HepG2 (cell line): ENCODE data around the gene GOLPH3. TPM values are rescaled to one million over a fixed set of nuclear protein-coding genes. Genes with fewer than 3 reads are reported as not detected.

Experiments
- ATAC-seq: fragments of 200-7000 bp; cut with Tn5 transposase; 3 replicates; pipeline ENCODE4 v1.9.1; 2020; ENCODE audit warnings: mild to moderate bottlenecking, moderate library complexity
- BruUV-seq: library from RNA; stranded (reverse); fragments of 400-500 nt; replicated peaks from 2 replicates; lab custom pipeline; 2021; lab: Mats Ljungman, UMichigan
- CTCF ChIA-PET: fragments of 300-600 bp; formaldehyde crosslinking; extraction: SDS; loops from one replicate; lab custom pipeline; 2021; ENCODE audit warnings: low total read pairs, inconsistent platforms, low intra/inter-chr PET ratio; lab: Yijun Ruan, JAX
- POLR2A ChIA-PET: fragments of 350-600 bp; sonication (Branson Sonifier 250); formaldehyde crosslinking; loops from one replicate; lab custom pipeline; 2020; ENCODE audit warnings: antibody characterized with exemption, inconsistent platforms; lab: Yijun Ruan, JAX
- DNase-seq: peaks from one replicate; pipeline ENCODE4 v3.0.0-alpha.2; 2015; ENCODE audit warnings: low spot score
- FAIRE-seq: peaks from 3 replicates; lab custom pipeline; 2011; peaks lifted over from hg19 to GRCh38; lab: Jason Lieb, UNC
- H2AFZ ChIP-seq: one replicate; pipeline ENCODE4 v1.6.1; 2011; ENCODE audit warnings: low read length, inconsistent platforms
- H3K27ac ChIP-seq: fragments of 300-600 bp; 3 replicates; pipeline ENCODE4 v1.8.0; 2011; ENCODE audit warnings: mixed run types, mild to moderate bottlenecking, mixed read lengths, low read length, inconsistent platforms; ENCODE audit not compliant: insufficient read depth; ENCODE audit errors: extremely low read length
- H3K27me3 ChIP-seq, 2 experiments: fragments of 200-600 bp in 1 of 2; 2 replicates in 1 of 2; 3 replicates in 1 of 2; pipeline versions ENCODE4 v1.6.0 to v1.8.0; 2011; ENCODE audit warnings: low read length in 2 of 2, mild to moderate bottlenecking in 2 of 2, moderate library complexity in 2 of 2, inconsistent platforms in 1 of 2; ENCODE audit not compliant: insufficient read depth in 2 of 2, control insufficient read depth in 1 of 2
- H3K36me3 ChIP-seq, 2 experiments: fragments of 200-600 bp in 1 of 2; replicated peaks in 1 of 2; 2 replicates in 1 of 2; 3 replicates in 1 of 2; pipeline versions ENCODE4 v1.5.1 to v1.8.0; 2011; ENCODE audit warnings: low read length in 2 of 2, inconsistent platforms in 1 of 2; ENCODE audit not compliant: insufficient read depth in 2 of 2, control insufficient read depth in 1 of 2
- H3K4me1 ChIP-seq: 2 replicates; pipeline ENCODE4 v1.5.1; 2012; ENCODE audit warnings: low read length, inconsistent platforms; ENCODE audit not compliant: insufficient read depth
- H3K4me2 ChIP-seq: 2 replicates; pipeline ENCODE4 v1.6.0; 2011; ENCODE audit warnings: low read depth, low read length, inconsistent platforms
- H3K4me3 ChIP-seq, 3 experiments: fragments of 200-600 bp in 1 of 3; sonication (generic), shearing (Covaris generic) in 1 of 3; replicated peaks in 1 of 3; 2 replicates each; pipeline ENCODE4 v1.5.1; 2011 to 2016; ENCODE audit warnings: low read length in 3 of 3, inconsistent platforms in 2 of 3, low read depth in 2 of 3, mild to moderate bottlenecking in 2 of 3, control low read depth in 1 of 3, mixed read lengths in 1 of 3; ENCODE audit not compliant: insufficient read depth in 1 of 3
- H3K79me2 ChIP-seq: one replicate; pipeline ENCODE4 v1.6.1; 2011; ENCODE audit warnings: low read length, inconsistent platforms; ENCODE audit not compliant: insufficient read depth
- H3K9ac ChIP-seq: 2 replicates; pipeline ENCODE4 v1.6.0; 2011; ENCODE audit warnings: mild to moderate bottlenecking, low read depth, low read length, inconsistent platforms; ENCODE audit not compliant: insufficient read depth
- H3K9me3 ChIP-seq: 2 replicates; pipeline ENCODE4 v1.5.1; 2012; ENCODE audit warnings: mild to moderate bottlenecking, low read length
- H4K20me1 ChIP-seq: 2 replicates; pipeline ENCODE4 v1.6.0; 2011; ENCODE audit warnings: inconsistent platforms, mild to moderate bottlenecking, low read length, moderate library complexity; ENCODE audit not compliant: insufficient read depth
- ARID2 ChIP-seq: sonication (generic); formaldehyde crosslinking; IDR thresholded peaks from 2 replicates; pipeline ENCODE4 v1.8.1; 2022; ENCODE audit warnings: mild to moderate bottlenecking, missing genetic modification reagents, borderline replicate concordance
- BRCA1 ChIP-seq: sonication (generic); formaldehyde crosslinking; IDR thresholded peaks from 2 replicates; pipeline ENCODE4 v1.4.0; 2020; ENCODE audit warnings: missing genetic modification reagents
- CEBPB ChIP-seq: IDR thresholded peaks from 2 replicates; pipeline ENCODE4 v1.6.1; 2011; ENCODE audit warnings: low read depth, low read length, improper control_type of control experiment, borderline replicate concordance
- CHD4 ChIP-seq: fragments of 200-600 bp; sonication (generic); IDR thresholded peaks from 2 replicates; pipeline ENCODE4 v1.7.0; 2017; ENCODE audit warnings: mild to moderate bottlenecking, low read length, borderline replicate concordance
- FOXP1 ChIP-seq, 2 experiments: fragments of 450-650 bp in 1 of 2; IDR thresholded peaks; 2 replicates each; pipeline ENCODE4 v1.6.1; 2017 to 2018; ENCODE audit warnings: antibody characterized with exemption in 1 of 2
- HOXA5 ChIP-seq: sonication (generic); formaldehyde crosslinking; IDR thresholded peaks from 2 replicates; pipeline ENCODE4 v1.4.0; 2020; ENCODE audit warnings: missing genetic modification reagents
- KLF15 ChIP-seq: sonication (generic); formaldehyde crosslinking; IDR thresholded peaks from 2 replicates; pipeline ENCODE4 v1.8.1; 2023; ENCODE audit warnings: borderline replicate concordance, mild to moderate bottlenecking, inconsistent platforms, missing genetic modification reagents, mixed read lengths
- KLF9 ChIP-seq: IDR thresholded peaks from 2 replicates; pipeline ENCODE4 v1.6.1; 2016; ENCODE audit warnings: low read depth
- KMT2B ChIP-seq: IDR thresholded peaks from 2 replicates; pipeline ENCODE4 v1.6.1; 2016; ENCODE audit warnings: missing genetic modification reagents, missing compliant biosample characterization
- RBAK ChIP-seq: sonication (generic); formaldehyde crosslinking; IDR thresholded peaks from 2 replicates; pipeline ENCODE4 v1.5.1; 2020; ENCODE audit warnings: mild to moderate bottlenecking, missing genetic modification reagents
- ZMYM3 ChIP-seq: sonication (generic); formaldehyde crosslinking; IDR thresholded peaks from 2 replicates; pipeline ENCODE4 v1.5.1; 2020; ENCODE audit warnings: mild to moderate bottlenecking, missing genetic modification reagents
- ZNF44 ChIP-seq: sonication (generic); formaldehyde crosslinking; IDR thresholded peaks from 2 replicates; pipeline ENCODE4 v1.5.1; 2020; ENCODE audit warnings: mild to moderate bottlenecking, missing genetic modification reagents
- ZNF546 ChIP-seq: sonication (generic); formaldehyde crosslinking; conservative IDR thresholded peaks from 2 replicates; pipeline ENCODE4 v1.8.1; 2023; ENCODE audit warnings: mild to moderate bottlenecking, missing genetic modification reagents
- ZNF547 ChIP-seq: sonication (generic); formaldehyde crosslinking; IDR thresholded peaks from 2 replicates; pipeline ENCODE4 v1.5.1; 2020; ENCODE audit warnings: mild to moderate bottlenecking, missing genetic modification reagents
- ZNF552 ChIP-seq: sonication (generic); formaldehyde crosslinking; IDR thresholded peaks from 2 replicates; pipeline ENCODE4 v1.9.0; 2022; ENCODE audit warnings: missing genetic modification reagents, mild to moderate bottlenecking, borderline replicate concordance
- ZNF605 ChIP-seq: sonication (generic); formaldehyde crosslinking; IDR thresholded peaks from 2 replicates; pipeline ENCODE4 v1.8.0; 2022; ENCODE audit warnings: mild to moderate bottlenecking, missing genetic modification reagents
- ZNF772 ChIP-seq: sonication (generic); formaldehyde crosslinking; IDR thresholded peaks from 2 replicates; pipeline ENCODE4 v1.5.0; 2020; ENCODE audit warnings: mild to moderate bottlenecking, missing genetic modification reagents
- ZNF792 ChIP-seq: IDR thresholded peaks from 2 replicates; pipeline ENCODE4 v1.6.1; 2016
- ZNF879 ChIP-seq: sonication (generic); formaldehyde crosslinking; IDR thresholded peaks from 2 replicates; pipeline ENCODE4 v1.8.1; 2023; ENCODE audit warnings: missing genetic modification reagents
- WGBS: methylation state at CpG from one replicate; pipeline ENCODE4 v1.1.6; 2017; ENCODE audit warnings: low lambda C conversion rate; 5-methylcytosine and 5-hydroxymethylcytosine counted together
- in situ Hi-C: cut with HindIII; loops from 2 replicates; pipeline ENCODE4 v1.10.0; 2017; ENCODE audit warnings: low pct_unique_long_range_greater_than_20kb; ENCODE audit not compliant: extremely low pct_ligation_motif_present
- intact Hi-C: fragments of 100-400 bp; cut with micrococcal nuclease; formaldehyde crosslinking; loops from one replicate; pipeline ENCODE4 v1.10.0; 2022; ENCODE audit not compliant: unreplicated experiment
- polyA plus RNA-seq, 8 experiments: library from polyadenylated mRNA; depleted of rRNA in 3 of 8; stranded (reverse) in 7 of 8; unstranded in 1 of 8; fragments of >200 nt; fragmentation: Illumina TruSeq in 4 of 8; extraction: Trizol in 4 of 8; gene quantifications; 2 replicates each; pipeline versions ENCODE4 v1.2.1 to v1.2.3, GENCODE V29; 2011 to 2016; ENCODE audit warnings: low read depth in 4 of 8, missing spikeins in 1 of 8, mixed read lengths in 1 of 8; ENCODE audit not compliant: insufficient read depth in 1 of 8
- total RNA-seq, 5 experiments: library from RNA; depleted of rRNA; stranded (reverse); fragments of >200 nt; fragmentation: Illumina TruSeq; extraction: Trizol; gene quantifications; 2 replicates each; pipeline ENCODE4 v1.2.3, GENCODE V29; 2016; ENCODE audit warnings: low read depth in 1 of 5
- TF ChIP-seq, protein P1 (sequence below): sonication (generic); formaldehyde crosslinking; IDR thresholded peaks from 2 replicates; pipeline ENCODE4 v1.4.0; 2020; ENCODE audit warnings: missing genetic modification reagents
- TF ChIP-seq, protein P2 (sequence below): IDR thresholded peaks from 2 replicates; pipeline ENCODE4 v1.6.1; 2016; ENCODE audit warnings: missing biosample characterization, missing genetic modification reagents, low read depth
- TF ChIP-seq, protein P3 (sequence below): conservative IDR thresholded peaks from 2 replicates; pipeline ENCODE4 v1.6.1; 2018; ENCODE audit warnings: missing genetic modification reagents

The GOLPH3 gene
- total and polyA plus RNA-seq, 2 of the 13 experiments (the other 11 are each of a cell fraction or from before 2014, with no cell fraction given) = 59.5 to 84.5 TPM

DNA sequence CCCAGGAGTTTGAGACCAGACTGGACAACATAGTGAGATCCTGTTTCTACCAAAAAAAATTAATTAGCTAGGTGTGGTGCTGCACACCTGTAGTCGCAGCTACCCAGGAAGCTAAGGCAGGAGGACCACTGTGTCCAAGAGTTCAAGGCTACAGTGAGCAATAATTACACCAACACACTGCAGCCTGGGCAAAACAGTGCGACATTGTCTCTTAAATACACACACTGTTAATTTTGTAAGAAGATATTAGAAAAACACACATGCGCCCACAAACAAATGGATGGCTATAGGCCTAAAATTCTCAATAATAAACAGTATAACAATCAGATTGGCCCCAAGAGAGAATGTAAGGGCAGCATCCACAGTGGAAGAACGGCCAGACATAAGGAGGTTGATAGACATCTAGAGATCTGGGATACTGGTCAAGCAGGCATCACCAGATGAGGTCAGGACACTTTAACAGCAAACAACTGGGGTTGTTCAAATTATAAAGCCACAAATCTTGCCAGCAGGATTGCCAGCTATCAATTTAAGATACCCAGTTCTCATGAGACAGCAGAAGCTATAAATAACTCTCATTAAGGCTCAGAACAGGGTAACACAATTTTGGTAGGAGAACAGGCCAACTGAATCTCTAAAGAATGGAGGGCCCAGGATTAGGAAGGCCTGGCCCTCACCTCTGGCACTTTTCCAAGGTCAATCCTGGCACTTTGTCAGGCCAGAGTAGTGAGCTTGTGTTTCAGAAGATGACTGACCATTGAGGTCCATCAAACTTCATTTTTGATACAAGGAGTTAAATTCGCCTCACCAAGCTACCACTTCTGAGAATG, 29.5 kb downstream of the GOLPH3 start:
- Histone ChIP-seq H3K36me3 (peaks cover 1 to 23% of the 10 kb centered on the region in 2 experiments; a peak in 2 of 5 replicates), H3K4me2 (no peak overlapping the region), H4K20me1 (peaks cover 62% of the 10 kb centered on the region), H3K9me3 (no peaks in the 10 kb centered on the region), H3K4me1 (peaks cover 58% of the 10 kb centered on the region), H3K9ac (no peak overlapping the region; the same call in 1 of the 2 replicates), H3K79me2 (peaks cover 73% of the 10 kb centered on the region), H3K27ac (peak overlapping the region; percentile 30), H3K27me3 (no peaks in the 10 kb centered on the region), H3K4me3 (no peak overlapping the region), H2AFZ (no peak overlapping the region)
- ATAC-seq = peak; percentile 56
- 89% methylated on average over 5 of the region's 5 CpGs for WGBS
- in situ Hi-C loops (no loop called here), intact Hi-C loops (no loop called here)
- ChIA-PET CTCF (no interaction called here), POLR2A (interaction anchor here (1.2 kb wide), 1 partner anchor 30 kb away, joined by 3 read pairs; the partner anchor contains the start of gene GOLPH3)
- peak; percentile 55 for DNase-seq
- no peak for FAIRE-seq
- BruUV-seq = no TSS peak
- TF ChIP-seq CHD4 = 0 out of 2 replicates have a peak, but pooled peaks have one; percentile 40
- TF ChIP-seq RBAK = no peak
- no peak for TF ChIP-seq KMT2B
- no peak for TF ChIP-seq ZNF792 (CRISPR knock-in tag)
- TF ChIP-seq KLF9 (CRISPR knock-in tag) = no peak
- TF ChIP-seq ZNF772 (CRISPR knock-in tag) = no peak
- TF ChIP-seq ZNF546 (CRISPR knock-in tag) = no peak
- TF ChIP-seq, protein P1, sequence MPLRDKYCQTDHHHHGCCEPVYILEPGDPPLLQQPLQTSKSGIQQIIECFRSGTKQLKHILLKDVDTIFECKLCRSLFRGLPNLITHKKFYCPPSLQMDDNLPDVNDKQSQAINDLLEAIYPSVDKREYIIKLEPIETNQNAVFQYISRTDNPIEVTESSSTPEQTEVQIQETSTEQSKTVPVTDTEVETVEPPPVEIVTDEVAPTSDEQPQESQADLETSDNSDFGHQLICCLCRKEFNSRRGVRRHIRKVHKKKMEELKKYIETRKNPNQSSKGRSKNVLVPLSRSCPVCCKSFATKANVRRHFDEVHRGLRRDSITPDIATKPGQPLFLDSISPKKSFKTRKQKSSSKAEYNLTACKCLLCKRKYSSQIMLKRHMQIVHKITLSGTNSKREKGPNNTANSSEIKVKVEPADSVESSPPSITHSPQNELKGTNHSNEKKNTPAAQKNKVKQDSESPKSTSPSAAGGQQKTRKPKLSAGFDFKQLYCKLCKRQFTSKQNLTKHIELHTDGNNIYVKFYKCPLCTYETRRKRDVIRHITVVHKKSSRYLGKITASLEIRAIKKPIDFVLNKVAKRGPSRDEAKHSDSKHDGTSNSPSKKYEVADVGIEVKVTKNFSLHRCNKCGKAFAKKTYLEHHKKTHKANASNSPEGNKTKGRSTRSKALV (CRISPR knock-in tag) = no peak
- no peak for TF ChIP-seq ZNF44 (CRISPR knock-in tag)
- no peak for TF ChIP-seq FOXP1 (IDR thresholded peaks at IDR 0.05)
- TF ChIP-seq FOXP1 (CRISPR knock-in tag; IDR thresholded peaks at IDR 0.05) = peak; percentile 14; the same call in 1 of the 2 replicates
- TF ChIP-seq KLF15 = no peak
- no peak for TF ChIP-seq ZNF547 (CRISPR knock-in tag)
- peak; percentile 52; the same call in 1 of the 2 replicates for TF ChIP-seq ZMYM3 (CRISPR knock-in tag)
- no peak for TF ChIP-seq ARID2
- no peak for TF ChIP-seq CEBPB
- TF ChIP-seq, protein P2, sequence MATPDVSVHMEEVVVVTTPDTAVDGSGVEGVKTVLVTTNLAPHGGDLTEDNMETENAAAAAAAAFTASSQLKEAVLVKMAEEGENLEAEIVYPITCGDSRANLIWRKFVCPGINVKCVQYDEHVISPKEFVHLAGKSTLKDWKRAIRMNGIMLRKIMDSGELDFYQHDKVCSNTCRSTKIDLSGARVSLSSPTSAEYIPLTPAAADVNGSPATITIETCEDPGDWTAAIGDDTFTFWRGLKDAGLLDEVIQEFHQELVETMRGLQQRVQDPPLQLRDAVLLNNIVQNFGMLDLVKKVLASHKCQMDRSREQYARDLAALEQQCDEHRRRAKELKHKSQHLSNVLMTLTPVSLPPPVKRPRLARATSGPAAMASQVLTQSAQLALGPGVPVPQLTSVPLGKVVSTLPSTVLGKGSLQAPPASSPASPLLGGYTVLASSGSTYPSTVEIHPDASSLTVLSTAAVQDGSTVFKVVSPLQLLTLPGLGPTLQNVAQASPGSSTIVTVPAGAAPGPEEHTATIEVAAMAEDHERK = no peak
- no peak for TF ChIP-seq ZNF605 (CRISPR knock-in tag)
- no peak for TF ChIP-seq BRCA1
- no peak for TF ChIP-seq ZNF879 (CRISPR knock-in tag)
- TF ChIP-seq, protein P3, sequence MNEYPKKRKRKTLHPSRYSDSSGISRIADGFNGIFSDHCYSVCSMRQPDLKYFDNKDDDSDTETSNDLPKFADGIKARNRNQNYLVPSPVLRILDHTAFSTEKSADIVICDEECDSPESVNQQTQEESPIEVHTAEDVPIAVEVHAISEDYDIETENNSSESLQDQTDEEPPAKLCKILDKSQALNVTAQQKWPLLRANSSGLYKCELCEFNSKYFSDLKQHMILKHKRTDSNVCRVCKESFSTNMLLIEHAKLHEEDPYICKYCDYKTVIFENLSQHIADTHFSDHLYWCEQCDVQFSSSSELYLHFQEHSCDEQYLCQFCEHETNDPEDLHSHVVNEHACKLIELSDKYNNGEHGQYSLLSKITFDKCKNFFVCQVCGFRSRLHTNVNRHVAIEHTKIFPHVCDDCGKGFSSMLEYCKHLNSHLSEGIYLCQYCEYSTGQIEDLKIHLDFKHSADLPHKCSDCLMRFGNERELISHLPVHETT (CRISPR knock-in tag) = no peak
- no peak for TF ChIP-seq HOXA5 (CRISPR knock-in tag)
- TF ChIP-seq ZNF552 = no peak
